VCaP (cell line): Measurements from ENCODE around the gene EID2B.
A peak's percentile ranks its signal among the peaks of the same experiment; 100 is the strongest.

ENCODE experiments used
- H3K27ac ChIP-seq: fragments of 450-650 bp; 2 replicates; pipeline ENCODE4 v1.5.1; 2017
- CTCF ChIP-seq: fragments of 450-650 bp; conservative IDR thresholded peaks from 2 replicates; pipeline ENCODE4 v1.5.1; 2017; ENCODE audit warnings: mild to moderate bottlenecking, moderate library complexity

Gene EID2B

GRCh38 chr19:39531834-39532232 is 819 bp downstream of the EID2B start:
- H3K27ac ChIP-seq = peak overlapping the region; percentile 77
- no peak for TF ChIP-seq CTCF

- no peak for TF ChIP-seq CTCF
- no peak overlapping the region for H3K27ac ChIP-seq
Measured at GRCh38 chr19:39525205-39525604, 7.4 kb downstream of the EID2B start.

- TF ChIP-seq CTCF = no peak
- H3K27ac ChIP-seq = no peak overlapping the region
Measured at GRCh38 chr19:39524495-39524894, 8.2 kb downstream of the EID2B start.

GRCh38 chr19:39520541-39521484 is 11.8 kb downstream of the EID2B start:
- no peak for TF ChIP-seq CTCF
- no peak overlapping the region for H3K27ac ChIP-seq

- H3K27ac ChIP-seq = no peak overlapping the region
- no peak for TF ChIP-seq CTCF
Measured at GRCh38 chr19:39518975-39519374, 13.7 kb downstream of the EID2B start.

- no peak overlapping the region for H3K27ac ChIP-seq
- no peak for TF ChIP-seq CTCF
Measured at GRCh38 chr19:39518458-39518857, 14.2 kb downstream of the EID2B start.

- H3K27ac ChIP-seq = no peak overlapping the region
- TF ChIP-seq CTCF = no peak
Measured at GRCh38 chr19:39517432-39517831, 15.2 kb downstream of the EID2B start.
